Measurements from ENCODE around the gene CXCL14.

The CXCL14 gene

GRCh38 chr5:135560858-135561257 lies 17.9 kb downstream of the CXCL14 start:
- in situ Hi-C loops (cut with HindIII; ENCODE audit: low sequenced_read_pairs): loop anchor here (25.0 kb wide), 1 partner anchor 276 kb away; the partner anchor contains the start of gene SLC25A48
- no peak overlapping the region for H3K4me3 ChIP-seq (ENCODE audit: low read depth, low read length)
- DNase-seq (ENCODE audit: low read depth): peak; percentile 68
- peak; percentile 89 for TF ChIP-seq CTCF (IDR thresholded peaks at IDR 0.05; ENCODE audit: low read depth, low read length, missing control alignments)

GRCh38 chr5:135559354-135559753 lies 19.4 kb downstream of the CXCL14 start:
- no peak for DNase-seq (ENCODE audit: low read depth)
- H3K4me3 ChIP-seq (ENCODE audit: low read depth, low read length): no peak overlapping the region
- in situ Hi-C loops (cut with HindIII; ENCODE audit: low sequenced_read_pairs): loop anchor here (25.0 kb wide), 1 partner anchor 278 kb away; the partner anchor contains the start of gene SLC25A48
- no peak for TF ChIP-seq CTCF (IDR thresholded peaks at IDR 0.05; ENCODE audit: low read depth, low read length, missing control alignments)

- TF ChIP-seq CTCF (IDR thresholded peaks at IDR 0.05; ENCODE audit: low read depth, low read length, missing control alignments): no peak
- DNase-seq (ENCODE audit: low read depth): no peak
- H3K4me3 ChIP-seq (ENCODE audit: low read depth, low read length): no peak overlapping the region
- in situ Hi-C loops (cut with HindIII; ENCODE audit: low sequenced_read_pairs): loop anchor here (25.0 kb wide), 1 partner anchor 280 kb away; the partner anchor contains the start of gene SLC25A48
Observed at GRCh38 chr5:135557076-135557838, 21.5 kb downstream of the CXCL14 start.

GRCh38 chr5:135556620-135557019 lies 22.2 kb downstream of the CXCL14 start:
- H3K4me3 ChIP-seq (ENCODE audit: low read depth, low read length): no peak overlapping the region
- in situ Hi-C loops (cut with HindIII; ENCODE audit: low sequenced_read_pairs): loop anchor here (25.0 kb wide), 1 partner anchor 281 kb away; the partner anchor contains the start of gene SLC25A48
- no peak for TF ChIP-seq CTCF (IDR thresholded peaks at IDR 0.05; ENCODE audit: low read depth, low read length, missing control alignments)
- DNase-seq (ENCODE audit: low read depth): no peak

GRCh38 chr5:135555530-135555929 lies 23.3 kb downstream of the CXCL14 start:
- DNase-seq (ENCODE audit: low read depth): no peak
- TF ChIP-seq CTCF (IDR thresholded peaks at IDR 0.05; ENCODE audit: low read depth, low read length, missing control alignments): no peak
- no peak overlapping the region for H3K4me3 ChIP-seq (ENCODE audit: low read depth, low read length)
- in situ Hi-C loops (cut with HindIII; ENCODE audit: low sequenced_read_pairs): loop anchor here (25.0 kb wide), 1 partner anchor 282 kb away; the partner anchor contains the start of gene SLC25A48

GRCh38 chr5:135553688-135554462 lies 24.9 kb downstream of the CXCL14 start:
- in situ Hi-C loops (cut with HindIII; ENCODE audit: low sequenced_read_pairs): loop anchor here (5.0 to 25.0 kb wide), 2 partner anchors 92 to 283 kb away; partner anchors contain the start of gene SLC25A48
- no peak overlapping the region for H3K4me3 ChIP-seq (ENCODE audit: low read depth, low read length)
- peak; percentile 55 for TF ChIP-seq CTCF (IDR thresholded peaks at IDR 0.05; ENCODE audit: low read depth, low read length, missing control alignments)

More at GRCh38 chr5:135553688-135554462, 24.9 kb downstream of the CXCL14 start:
- no peak for DNase-seq (ENCODE audit: low read depth)
